DND-41 (cell line): Measurements from ENCODE around the gene EGFL7.
"Not testable (repeated sequence)": the region's sequence is repeated elsewhere in the genome, so short reads cannot be mapped to it uniquely, and the experiment has no call there.

Experiments
- ATAC-seq: fragments of 200-7000 bp; cut with Tn5 transposase; 3 replicates; pipeline ENCODE4 v1.9.1; 2021; ENCODE audit warnings: low read depth; ENCODE audit not compliant: insufficient read depth
- DNase-seq: peaks from one replicate; pipeline ENCODE4 v3.0.0-alpha.2; 2020
- H2AFZ ChIP-seq: 2 replicates; pipeline ENCODE4 v1.6.0; 2012; ENCODE audit warnings: low read depth, low read length
- H3K27ac ChIP-seq: 2 replicates; pipeline ENCODE4 v1.5.1; 2012; ENCODE audit warnings: low read length, inconsistent platforms
- H3K27me3 ChIP-seq: fragments of 200-600 bp; sonication (generic); 2 replicates; pipeline ENCODE4 v1.6.0; 2012; ENCODE audit warnings: low read length, mild to moderate bottlenecking, inconsistent platforms; ENCODE audit not compliant: insufficient read depth, poor library complexity
- H3K36me3 ChIP-seq: 2 replicates; pipeline ENCODE4 v1.5.1; 2012; ENCODE audit warnings: low read length, inconsistent platforms; ENCODE audit not compliant: insufficient read depth
- H3K4me1 ChIP-seq: 2 replicates; pipeline ENCODE4 v1.5.1; 2012; ENCODE audit warnings: mild to moderate bottlenecking, low read length; ENCODE audit not compliant: insufficient read depth
- H3K4me2 ChIP-seq: 2 replicates; pipeline ENCODE4 v1.6.0; 2012; ENCODE audit warnings: mild to moderate bottlenecking, moderate library complexity, low read length, inconsistent platforms; ENCODE audit not compliant: insufficient read depth
- H3K4me3 ChIP-seq, 2 experiments: fragments of 200-600 bp in 1 of 2; shearing (Covaris generic) in 1 of 2; 2 replicates each; pipeline ENCODE4 v1.5.1; 2012 to 2016; ENCODE audit warnings: inconsistent platforms in 2 of 2, low read length in 2 of 2, mild to moderate bottlenecking in 2 of 2, low read depth in 1 of 2, moderate library complexity in 1 of 2
- H3K79me2 ChIP-seq: 2 replicates; pipeline ENCODE4 v1.6.0; 2012; ENCODE audit warnings: low read length, inconsistent platforms; ENCODE audit not compliant: insufficient read depth
- H3K9ac ChIP-seq: 2 replicates; pipeline ENCODE4 v1.6.0; 2012; ENCODE audit warnings: low read depth, mild to moderate bottlenecking, inconsistent platforms, low read length, moderate library complexity
- H3K9me3 ChIP-seq: 2 replicates; pipeline ENCODE4 v1.5.1; 2012; ENCODE audit warnings: low read length, moderate library complexity, mild to moderate bottlenecking, inconsistent platforms; ENCODE audit not compliant: insufficient read depth, severe bottlenecking
- H4K20me1 ChIP-seq: 2 replicates; pipeline ENCODE4 v1.6.0; 2012; ENCODE audit warnings: low read length; ENCODE audit not compliant: insufficient read depth
- EZH2 ChIP-seq: IDR thresholded peaks from 3 replicates; pipeline ENCODE4 v1.6.1; 2012; ENCODE audit warnings: borderline replicate concordance, low read depth, mild to moderate bottlenecking, moderate library complexity, low read length, inconsistent platforms; ENCODE audit not compliant: severe bottlenecking
- TF ChIP-seq, protein P1 (sequence below): IDR thresholded peaks from 2 replicates; pipeline ENCODE4 v1.5.1; 2012; ENCODE audit warnings: borderline replicate concordance, low read length, moderate library complexity, mild to moderate bottlenecking; ENCODE audit not compliant: poor library complexity, severe bottlenecking; ENCODE audit errors: extremely low read depth

Gene EGFL7

DNA sequence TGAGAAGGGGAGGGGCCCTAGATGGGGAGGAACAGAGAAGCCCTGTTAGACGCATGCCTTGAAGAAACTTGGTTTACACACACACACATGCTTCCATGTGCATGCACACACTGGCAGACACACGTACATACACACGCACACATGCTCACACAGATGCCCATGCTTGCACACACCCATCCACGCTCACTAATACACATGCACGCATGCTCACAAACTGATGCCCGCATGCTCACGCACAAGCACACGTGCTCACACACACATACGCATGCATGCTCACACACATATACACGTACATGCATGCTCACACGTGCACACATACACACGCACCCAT lies 32.1 kb upstream of the EGFL7 start:
- no peak for DNase-seq
- TF ChIP-seq, protein P1, sequence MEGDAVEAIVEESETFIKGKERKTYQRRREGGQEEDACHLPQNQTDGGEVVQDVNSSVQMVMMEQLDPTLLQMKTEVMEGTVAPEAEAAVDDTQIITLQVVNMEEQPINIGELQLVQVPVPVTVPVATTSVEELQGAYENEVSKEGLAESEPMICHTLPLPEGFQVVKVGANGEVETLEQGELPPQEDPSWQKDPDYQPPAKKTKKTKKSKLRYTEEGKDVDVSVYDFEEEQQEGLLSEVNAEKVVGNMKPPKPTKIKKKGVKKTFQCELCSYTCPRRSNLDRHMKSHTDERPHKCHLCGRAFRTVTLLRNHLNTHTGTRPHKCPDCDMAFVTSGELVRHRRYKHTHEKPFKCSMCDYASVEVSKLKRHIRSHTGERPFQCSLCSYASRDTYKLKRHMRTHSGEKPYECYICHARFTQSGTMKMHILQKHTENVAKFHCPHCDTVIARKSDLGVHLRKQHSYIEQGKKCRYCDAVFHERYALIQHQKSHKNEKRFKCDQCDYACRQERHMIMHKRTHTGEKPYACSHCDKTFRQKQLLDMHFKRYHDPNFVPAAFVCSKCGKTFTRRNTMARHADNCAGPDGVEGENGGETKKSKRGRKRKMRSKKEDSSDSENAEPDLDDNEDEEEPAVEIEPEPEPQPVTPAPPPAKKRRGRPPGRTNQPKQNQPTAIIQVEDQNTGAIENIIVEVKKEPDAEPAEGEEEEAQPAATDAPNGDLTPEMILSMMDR: no peak
- no peak overlapping the region for H3K4me2 ChIP-seq

DNA sequence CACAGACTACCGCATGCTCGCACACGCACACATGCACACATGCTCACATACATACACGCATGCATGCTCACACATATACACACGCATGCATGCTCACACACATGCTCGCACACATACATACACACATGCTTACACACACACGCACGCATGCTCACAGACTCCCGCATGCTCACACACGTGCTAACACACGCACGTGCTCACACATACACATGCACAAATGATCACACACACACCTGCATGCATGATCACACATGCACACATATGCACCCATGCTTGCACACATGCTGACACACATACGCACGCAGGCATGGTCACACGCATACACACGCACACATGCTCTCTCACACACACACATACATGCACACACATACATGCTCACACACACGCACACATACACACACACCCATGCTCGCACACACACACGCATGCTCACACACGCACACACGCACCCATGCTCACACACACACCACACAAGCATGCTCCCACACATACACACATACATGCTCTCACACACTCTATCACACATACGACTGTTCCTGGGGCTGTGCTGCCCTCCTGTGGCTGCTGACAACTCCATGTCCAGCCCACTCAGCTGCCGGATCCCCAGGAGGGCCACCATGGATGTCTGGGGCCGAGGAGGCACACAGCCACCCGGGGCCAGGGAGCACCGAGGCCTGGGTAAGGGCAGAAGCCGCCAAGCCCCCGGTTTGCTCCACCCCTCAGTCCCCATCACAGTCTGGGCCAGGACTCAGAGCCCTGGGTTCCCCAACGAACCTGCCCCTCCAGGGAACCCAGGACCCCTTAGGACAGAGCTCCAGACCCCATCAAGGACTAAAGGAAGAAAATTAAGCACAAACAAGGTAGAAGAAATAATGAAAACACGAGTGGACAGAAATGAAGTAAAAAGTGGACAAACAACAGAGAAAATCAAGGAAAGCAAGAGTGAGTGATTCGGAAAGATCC lies 31.4 kb upstream of the EGFL7 start:
- Histone ChIP-seq H4K20me1 (peaks cover 2% of the 10 kb centered on the region; the same call in 1 of the 2 replicates), H2AFZ (no peak overlapping the region), H3K4me3 (no peak overlapping the region), H3K27me3 (no peaks in the 10 kb centered on the region), H3K79me2 (no peaks in the 10 kb centered on the region), H3K4me1 (peaks cover 38% of the 10 kb centered on the region), H3K9me3 (no peaks in the 10 kb centered on the region), H3K27ac (peak overlapping the region; percentile 10; the same call in 1 of the 2 replicates), H3K4me2 (no peak overlapping the region), H3K9ac (no peak overlapping the region), H3K36me3 (no peaks in the 10 kb centered on the region)
- peak; percentile 81 for DNase-seq
- ATAC-seq: peak; percentile 80
- TF ChIP-seq, protein P1: peak; percentile 90
- no peak for TF ChIP-seq EZH2

More for the DNA sequence above, 32.1 kb upstream of the EGFL7 start:
- H3K36me3 ChIP-seq: no peaks in the 10 kb centered on the region
- no peaks in the 10 kb centered on the region for H3K79me2 ChIP-seq
- no peak overlapping the region; the same call in 1 of the 2 replicates for H3K27ac ChIP-seq
- H3K4me3 ChIP-seq: no peak overlapping the region
- ATAC-seq: no peak; the same call in 2 of the 3 replicates
- H3K9me3 ChIP-seq: no peaks in the 10 kb centered on the region
- no peaks in the 10 kb centered on the region for H3K27me3 ChIP-seq
- H4K20me1 ChIP-seq: peaks cover 2% of the 10 kb centered on the region; the same call in 1 of the 2 replicates
- no peak overlapping the region for H2AFZ ChIP-seq
- no peak overlapping the region for H3K9ac ChIP-seq
- H3K4me1 ChIP-seq: peaks cover 45% of the 10 kb centered on the region

DNA sequence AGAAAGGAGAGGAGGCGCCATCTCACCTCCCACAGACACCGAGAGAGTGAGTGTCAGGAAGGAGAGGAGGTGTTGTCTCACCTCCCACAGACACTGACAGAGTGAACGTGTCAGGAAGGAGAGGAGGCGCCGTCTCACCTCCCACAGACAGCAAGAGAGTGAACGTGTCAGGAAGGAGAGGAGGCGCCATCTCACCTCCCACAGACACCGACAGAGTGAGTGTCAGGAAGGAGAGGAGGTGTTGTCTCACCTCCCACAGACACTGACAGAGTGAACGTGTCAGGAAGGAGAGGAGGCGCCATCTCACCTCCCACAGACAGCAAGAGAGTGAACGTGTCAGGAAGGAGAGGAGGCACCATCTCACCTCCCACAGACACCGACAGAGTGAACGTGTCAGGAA lies 30.6 kb upstream of the EGFL7 start:
- not testable (repeated sequence) for H3K27me3 ChIP-seq, H2AFZ ChIP-seq, H4K20me1 ChIP-seq, H3K36me3 ChIP-seq, H3K27ac ChIP-seq, H3K79me2 ChIP-seq, H3K4me3 ChIP-seq, DNase-seq, H3K9ac ChIP-seq, H3K4me2 ChIP-seq, H3K9me3 ChIP-seq, ATAC-seq
- H3K4me1 ChIP-seq: peaks cover 32% of the 10 kb centered on the region

DNA sequence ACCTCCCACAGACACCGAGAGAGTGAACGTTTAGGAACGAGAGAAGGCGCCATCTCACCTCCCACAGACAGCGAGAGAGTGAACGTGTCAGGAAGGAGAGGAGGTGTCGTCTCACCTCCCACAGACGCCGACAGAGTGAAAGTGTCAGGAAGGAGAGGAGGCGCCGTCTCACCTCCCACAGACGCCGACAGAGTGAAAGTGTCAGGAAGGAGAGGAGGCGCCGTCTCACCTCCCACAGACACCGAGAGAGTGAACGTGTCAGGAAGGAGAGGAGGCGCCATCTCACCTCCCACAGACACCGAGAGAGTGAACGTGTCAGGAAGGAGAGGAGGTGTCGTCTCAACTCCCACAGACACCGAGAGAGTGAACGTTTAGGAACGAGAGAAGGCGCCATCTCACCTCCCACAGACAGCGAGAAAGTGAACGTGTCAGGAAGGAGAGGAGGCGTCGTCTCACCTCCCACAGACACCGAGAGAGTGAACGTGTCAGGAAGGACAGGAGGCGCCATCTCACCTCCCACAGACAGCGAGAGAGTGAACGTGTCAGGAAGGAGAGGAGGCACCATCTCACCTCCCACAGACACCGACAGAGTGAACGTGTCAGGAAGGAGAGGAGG lies 30.1 kb upstream of the EGFL7 start:
- not testable (repeated sequence) for H3K27me3 ChIP-seq, ATAC-seq
- peaks cover 27% of the 10 kb centered on the region for H3K4me1 ChIP-seq

More for the DNA sequence above, 30.1 kb upstream of the EGFL7 start:
- H3K9ac ChIP-seq, H4K20me1 ChIP-seq, H3K4me3 ChIP-seq, H2AFZ ChIP-seq, DNase-seq, H3K9me3 ChIP-seq, H3K79me2 ChIP-seq, H3K27ac ChIP-seq, H3K4me2 ChIP-seq, H3K36me3 ChIP-seq: not testable (repeated sequence)
